OCI-LY7 (cell line): ENCODE results near the gene SCLY. TPM values are rescaled to one million over a fixed set of nuclear protein-coding genes. Genes with fewer than 3 reads are reported as not detected.

ENCODE experiments used
- BruUV-seq: library from RNA; stranded (reverse); fragments of 400-500 nt; replicated peaks from 2 replicates; lab custom pipeline; 2021; lab: Mats Ljungman, UMichigan
- CTCF ChIA-PET: fragments of 300-600 bp; sonication (Branson Sonifier 250); formaldehyde crosslinking; loops from one replicate; lab custom pipeline; 2022; ENCODE audit warnings: antibody characterized with exemption; ENCODE audit not compliant: unreplicated experiment; lab: Charles Lee
- POLR2A ChIA-PET: fragments of 300-600 bp; sonication (Branson Sonifier 250); formaldehyde crosslinking; loops from one replicate; lab custom pipeline; 2022; ENCODE audit warnings: antibody characterized with exemption; lab: Charles Lee
- DNase-seq: peaks from one replicate; pipeline ENCODE4 v3.0.0-alpha.2; 2015; ENCODE audit warnings: low spot score
- H2AFZ ChIP-seq: fragments of 200-600 bp; sonication (generic), shearing (Covaris generic); 2 replicates; pipeline ENCODE4 v1.6.1; 2014; ENCODE audit warnings: mild to moderate bottlenecking, antibody characterized with exemption, low read length, moderate library complexity
- H3K27ac ChIP-seq: fragments of 200-600 bp; sonication (generic); 2 replicates; pipeline ENCODE4 v1.5.1; 2014; ENCODE audit warnings: mixed run types, low read depth, mild to moderate bottlenecking, moderate library complexity, low read length, inconsistent platforms; ENCODE audit not compliant: poor library complexity, severe bottlenecking
- H3K36me3 ChIP-seq: fragments of 200-600 bp; sonication (generic); 2 replicates; pipeline ENCODE4 v1.6.1; 2014; ENCODE audit warnings: mild to moderate bottlenecking, antibody characterized with exemption, low read length, moderate library complexity, mixed read lengths; ENCODE audit not compliant: insufficient read depth
- H3K4me1 ChIP-seq: fragments of 200-600 bp; sonication (generic); 2 replicates; pipeline ENCODE4 v1.5.1; 2014; ENCODE audit warnings: mild to moderate bottlenecking, low read length; ENCODE audit not compliant: insufficient read depth, poor library complexity, severe bottlenecking
- H3K4me2 ChIP-seq: fragments of 200-600 bp; sonication (generic); 2 replicates; pipeline ENCODE4 v1.6.1; 2014; ENCODE audit warnings: mild to moderate bottlenecking, low read length
- H3K4me3 ChIP-seq: fragments of 200-600 bp; sonication (generic); 2 replicates; pipeline ENCODE4 v1.5.1; 2014; ENCODE audit warnings: mild to moderate bottlenecking, low read depth, low read length; ENCODE audit not compliant: poor library complexity, severe bottlenecking
- H3K79me2 ChIP-seq: fragments of 200-600 bp; sonication (generic); 2 replicates; pipeline ENCODE4 v1.6.1; 2016; ENCODE audit warnings: low read depth, mild to moderate bottlenecking, low read length, moderate library complexity, mixed read lengths; ENCODE audit not compliant: insufficient read depth
- H3K9me2 ChIP-seq: fragments of 200-600 bp; sonication (generic); 2 replicates; pipeline ENCODE4 v1.6.1; 2016; ENCODE audit warnings: mild to moderate bottlenecking, low read length, mixed read lengths; ENCODE audit not compliant: insufficient read depth
- H3K9me3 ChIP-seq: fragments of 200-600 bp; sonication (generic); 2 replicates; pipeline ENCODE4 v1.6.1; 2014; ENCODE audit warnings: mild to moderate bottlenecking, mixed run types, low read length, mixed read lengths
- H4K20me1 ChIP-seq: fragments of 200-600 bp; sonication (generic); 2 replicates; pipeline ENCODE4 v1.6.1; 2014; ENCODE audit warnings: mild to moderate bottlenecking, antibody characterized with exemption, low read length, moderate library complexity, mixed read lengths; ENCODE audit not compliant: insufficient read depth
- EZH2phosphoT487 ChIP-seq: fragments of 200-600 bp; sonication (generic); IDR thresholded peaks from 2 replicates; pipeline ENCODE4 v1.6.1; 2018; ENCODE audit warnings: low read depth, borderline replicate concordance, mild to moderate bottlenecking, mixed run types, antibody characterized with exemption, low read length, moderate library complexity, mixed read lengths
- intact Hi-C: fragments of 100-400 bp; cut with micrococcal nuclease; formaldehyde crosslinking; loops from one replicate; pipeline ENCODE4 v1.10.0; 2022; ENCODE audit not compliant: unreplicated experiment
- total RNA-seq, 2 experiments: library from RNA; depleted of rRNA in 1 of 2; stranded (reverse); fragments of >200 nt in 1 of 2; shearing (Covaris generic) in 1 of 2; gene quantifications; 2 replicates each; pipeline ENCODE4 v1.2.3, GENCODE V29; 2014 to 2022
- TF ChIP-seq, protein P1 (sequence below): fragments of 200-600 bp; sonication (generic); conservative IDR thresholded peaks from 2 replicates; pipeline ENCODE4 v1.5.1; 2014; ENCODE audit warnings: mild to moderate bottlenecking, antibody characterized with exemption, low read length, moderate library complexity, mixed read lengths

The SCLY gene
- total RNA-seq, 2 experiments from 2014 or later, result 29.9 to 41.7 TPM

DNA sequence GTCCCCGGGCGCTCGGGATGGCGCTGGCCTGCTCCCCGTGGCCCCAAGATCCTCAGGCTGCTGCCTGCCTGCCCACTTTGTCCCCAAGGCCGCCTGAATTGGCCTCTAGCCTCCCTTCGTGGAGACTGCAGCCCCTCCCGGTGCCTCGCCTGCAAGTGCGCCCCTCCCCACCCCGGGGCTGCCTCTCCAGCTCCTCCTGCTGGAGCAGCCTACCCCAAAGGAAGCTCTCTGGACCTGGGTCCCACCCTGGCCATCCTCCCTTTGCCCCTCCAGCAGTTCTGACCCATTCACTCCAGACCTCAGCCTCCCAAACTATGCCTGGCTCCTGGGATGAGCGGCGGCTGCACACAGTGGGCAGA lies 45.5 kb downstream of the SCLY start:
- no peak for DNase-seq
- no peak for TF ChIP-seq EZH2phosphoT487
- TF ChIP-seq, protein P1, sequence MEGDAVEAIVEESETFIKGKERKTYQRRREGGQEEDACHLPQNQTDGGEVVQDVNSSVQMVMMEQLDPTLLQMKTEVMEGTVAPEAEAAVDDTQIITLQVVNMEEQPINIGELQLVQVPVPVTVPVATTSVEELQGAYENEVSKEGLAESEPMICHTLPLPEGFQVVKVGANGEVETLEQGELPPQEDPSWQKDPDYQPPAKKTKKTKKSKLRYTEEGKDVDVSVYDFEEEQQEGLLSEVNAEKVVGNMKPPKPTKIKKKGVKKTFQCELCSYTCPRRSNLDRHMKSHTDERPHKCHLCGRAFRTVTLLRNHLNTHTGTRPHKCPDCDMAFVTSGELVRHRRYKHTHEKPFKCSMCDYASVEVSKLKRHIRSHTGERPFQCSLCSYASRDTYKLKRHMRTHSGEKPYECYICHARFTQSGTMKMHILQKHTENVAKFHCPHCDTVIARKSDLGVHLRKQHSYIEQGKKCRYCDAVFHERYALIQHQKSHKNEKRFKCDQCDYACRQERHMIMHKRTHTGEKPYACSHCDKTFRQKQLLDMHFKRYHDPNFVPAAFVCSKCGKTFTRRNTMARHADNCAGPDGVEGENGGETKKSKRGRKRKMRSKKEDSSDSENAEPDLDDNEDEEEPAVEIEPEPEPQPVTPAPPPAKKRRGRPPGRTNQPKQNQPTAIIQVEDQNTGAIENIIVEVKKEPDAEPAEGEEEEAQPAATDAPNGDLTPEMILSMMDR, result 0 out of 2 replicates have a peak, but pooled peaks have one; percentile 15
- BruUV-seq, result no TSS peak
- Histone ChIP-seq H3K4me3 (no peak overlapping the region), H3K27ac (peak overlapping the region; percentile 88), H4K20me1 (no peaks in the 10 kb centered on the region), H3K9me3 (no peaks in the 10 kb centered on the region), H3K36me3 (no peaks in the 10 kb centered on the region), H3K4me2 (peak overlapping the region; percentile 89; the same call in 1 of the 2 replicates), H3K79me2 (no peaks in the 10 kb centered on the region), H2AFZ (no peak overlapping the region), H3K4me1 (peaks cover 48% of the 10 kb centered on the region), H3K9me2 (no peaks in the 10 kb centered on the region)
- CTCF ChIA-PET, result no interaction called here
- intact Hi-C loops, result loop anchor here (2.0 to 5.0 kb wide), 4 partner anchors 136 to 434 kb away; partner anchors contain the start of genes HES6 and UBE2F
- POLR2A ChIA-PET, result interaction anchor here (1.2 kb wide), 1 partner anchor 33 kb away, joined by 3 read pairs; the partner anchor contains the start of gene KLHL30

DNA sequence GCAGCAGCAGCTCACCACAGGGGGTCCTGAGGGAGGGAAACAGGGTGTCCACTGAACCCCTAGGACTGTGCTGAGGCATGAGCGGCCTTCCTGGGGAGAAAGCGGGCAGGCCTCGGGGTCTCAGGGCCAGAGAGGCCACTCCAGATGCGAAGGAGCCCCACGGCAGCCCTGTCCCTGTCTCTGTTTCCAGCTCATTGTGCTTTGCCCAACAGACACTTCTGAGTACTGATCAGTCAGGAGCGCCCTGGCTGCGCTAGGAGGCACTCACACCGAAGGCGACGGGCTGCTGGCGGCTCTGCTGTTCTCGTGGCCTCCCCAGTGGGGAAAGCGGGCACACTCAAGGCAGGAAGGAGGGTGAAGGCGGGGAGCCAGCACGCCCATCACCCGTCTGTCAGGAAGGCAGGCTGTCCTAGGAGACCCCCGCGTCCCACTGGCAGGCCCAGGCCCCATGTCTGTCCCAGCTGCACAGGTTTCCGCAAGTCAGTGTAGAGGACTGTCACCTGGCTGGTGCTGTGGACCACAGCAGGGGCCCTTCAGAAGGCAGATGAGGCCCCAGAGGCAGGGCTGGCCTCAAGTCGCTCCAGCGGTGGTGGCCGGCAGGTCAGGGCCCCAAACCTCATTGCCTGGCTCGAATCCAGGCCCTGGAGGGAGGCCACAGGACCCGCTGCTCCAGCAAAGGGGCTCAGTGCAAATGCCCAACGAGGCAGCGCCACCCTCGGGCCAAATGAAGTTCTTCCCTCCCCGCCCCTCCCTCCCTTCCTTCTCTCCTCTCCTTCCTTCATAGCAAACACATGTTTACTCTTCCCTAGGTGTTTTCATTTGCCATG lies 46.1 kb downstream of the SCLY start:
- Histone ChIP-seq H4K20me1 (no peaks in the 10 kb centered on the region), H3K79me2 (no peaks in the 10 kb centered on the region), H3K4me1 (peaks cover 48% of the 10 kb centered on the region), H3K9me3 (no peaks in the 10 kb centered on the region), H3K27ac (peak overlapping the region; percentile 88), H3K9me2 (no peaks in the 10 kb centered on the region), H3K4me2 (peak overlapping the region; percentile 89), H2AFZ (peak overlapping the region; percentile 27; the same call in 1 of the 2 replicates), H3K4me3 (peak overlapping the region; percentile 66), H3K36me3 (no peaks in the 10 kb centered on the region)
- ChIA-PET POLR2A (interaction anchor here (1.2 kb wide), 1 partner anchor 32 kb away, joined by 3 read pairs; the partner anchor contains the start of gene KLHL30), CTCF (interaction anchor here (0.7 to 1.2 kb wide), 2 partner anchors 8 to 32 kb away, joined by 4 read pairs; no protein-coding TSS in a partner anchor)
- peak; percentile 75 for DNase-seq
- intact Hi-C loops, result loop anchor here (1.0 to 5.0 kb wide), 7 partner anchors 32 to 435 kb away; partner anchors contain the start of genes HES6 and UBE2F
- no TSS peak for BruUV-seq
- TF ChIP-seq, protein P1, result peak; percentile 74
- no peak for TF ChIP-seq EZH2phosphoT487
